ENCODE data around the gene KDM1B. TPM values are rescaled to one million over a fixed set of nuclear protein-coding genes. Genes with fewer than 3 reads are reported as not detected.
A peak's percentile ranks its signal among the peaks of the same experiment; 100 is the strongest.

Gene KDM1B
- total RNA-seq, 1 experiment from 2014 or later: 13.5 TPM

GRCh38 chr6:18246205-18246604 lies 91.0 kb downstream of the KDM1B start:
- Mint-ChIP-seq H3K27ac (ENCODE audit: unreplicated experiment) (no peak overlapping the region), H3K9me3 (ENCODE audit: low read depth, unreplicated experiment) (no peaks in the 10 kb centered on the region), H3K4me1 (ENCODE audit: low read depth, unreplicated experiment) (peaks cover 5% of the 10 kb centered on the region), H3K4me3 (ENCODE audit: low read depth, unreplicated experiment) (no peak overlapping the region), H3K27me3 (ENCODE audit: unreplicated experiment) (no peaks in the 10 kb centered on the region), H3K36me3 (ENCODE audit: insufficient read depth, unreplicated experiment) (peaks cover 31% of the 10 kb centered on the region)
- BruUV-seq (replicated peaks): no TSS peak
- no peak for TF ChIP-seq CTCF (IDR thresholded peaks at IDR 0.05; ENCODE audit: unreplicated experiment)
- CTCF ChIA-PET: no interaction called here
- intact Hi-C loops (cut with micrococcal nuclease; ENCODE audit: unreplicated experiment): no loop called here
- DNase-seq: no peak

- DNase-seq: no peak
- H3K4me3 Mint-ChIP-seq (ENCODE audit: low read depth, unreplicated experiment): no peak overlapping the region
- no peak for TF ChIP-seq CTCF (IDR thresholded peaks at IDR 0.05; ENCODE audit: unreplicated experiment)
- peaks cover 38% of the 10 kb centered on the region for H3K36me3 Mint-ChIP-seq (ENCODE audit: insufficient read depth, unreplicated experiment)
- H3K4me1 Mint-ChIP-seq (ENCODE audit: low read depth, unreplicated experiment): peaks cover 5% of the 10 kb centered on the region
- no peak overlapping the region for H3K27ac Mint-ChIP-seq (ENCODE audit: unreplicated experiment)
- intact Hi-C loops (cut with micrococcal nuclease; ENCODE audit: unreplicated experiment): no loop called here
- no peaks in the 10 kb centered on the region for H3K9me3 Mint-ChIP-seq (ENCODE audit: low read depth, unreplicated experiment)
- no TSS peak for BruUV-seq (replicated peaks)
- CTCF ChIA-PET: no interaction called here
- no peaks in the 10 kb centered on the region for H3K27me3 Mint-ChIP-seq (ENCODE audit: unreplicated experiment)
Observed at GRCh38 chr6:18247002-18247401, 91.8 kb downstream of the KDM1B start.

- CTCF ChIA-PET: interaction anchor here (0.5 kb wide), 1 partner anchor 14 kb away, joined by 4 read pairs; no protein-coding TSS in a partner anchor
- H3K4me3 Mint-ChIP-seq (ENCODE audit: low read depth, unreplicated experiment): no peak overlapping the region
- no TSS peak for BruUV-seq (replicated peaks)
- DNase-seq: no peak
- H3K9me3 Mint-ChIP-seq (ENCODE audit: low read depth, unreplicated experiment): no peaks in the 10 kb centered on the region
- no peaks in the 10 kb centered on the region for H3K27me3 Mint-ChIP-seq (ENCODE audit: unreplicated experiment)
- no peak overlapping the region for H3K27ac Mint-ChIP-seq (ENCODE audit: unreplicated experiment)
- H3K4me1 Mint-ChIP-seq (ENCODE audit: low read depth, unreplicated experiment): peaks cover 5% of the 10 kb centered on the region
- intact Hi-C loops (cut with micrococcal nuclease; ENCODE audit: unreplicated experiment): no loop called here
- H3K36me3 Mint-ChIP-seq (ENCODE audit: insufficient read depth, unreplicated experiment): peaks cover 40% of the 10 kb centered on the region
- no peak for TF ChIP-seq CTCF (IDR thresholded peaks at IDR 0.05; ENCODE audit: unreplicated experiment)
Observed at GRCh38 chr6:18248698-18249097, 93.5 kb downstream of the KDM1B start.

- no TSS peak for BruUV-seq (replicated peaks)
- CTCF ChIA-PET: interaction anchor here (0.5 kb wide), 1 partner anchor 13 kb away, joined by 4 read pairs; no protein-coding TSS in a partner anchor
- H3K27me3 Mint-ChIP-seq (ENCODE audit: unreplicated experiment): no peaks in the 10 kb centered on the region
- intact Hi-C loops (cut with micrococcal nuclease; ENCODE audit: unreplicated experiment): no loop called here
- H3K9me3 Mint-ChIP-seq (ENCODE audit: low read depth, unreplicated experiment): no peaks in the 10 kb centered on the region
- peaks cover 36% of the 10 kb centered on the region for H3K36me3 Mint-ChIP-seq (ENCODE audit: insufficient read depth, unreplicated experiment)
- peaks cover 5% of the 10 kb centered on the region for H3K4me1 Mint-ChIP-seq (ENCODE audit: low read depth, unreplicated experiment)
- no peak for TF ChIP-seq CTCF (IDR thresholded peaks at IDR 0.05; ENCODE audit: unreplicated experiment)
- H3K4me3 Mint-ChIP-seq (ENCODE audit: low read depth, unreplicated experiment): no peak overlapping the region
- DNase-seq: no peak
- peak overlapping the region; percentile 13 for H3K27ac Mint-ChIP-seq (ENCODE audit: unreplicated experiment)
Observed at GRCh38 chr6:18249271-18249670, 94.0 kb downstream of the KDM1B start.

All from Calu3 (cell line).